ENCODE results near the gene TOR3A. TPM values are rescaled to one million over a fixed set of nuclear protein-coding genes. Genes with fewer than 3 reads are reported as not detected.
A peak's percentile ranks its signal among the peaks of the same experiment; 100 is the strongest.

TOR3A gene
- total RNA-seq, 1 experiment from 2014 or later = 54.6 TPM

- DNase-seq (ENCODE audit: low read depth) = no peak
These were observed 20.2 kb upstream of the TOR3A start for GRCh38 chr1:179061360-179062282.

GRCh38 chr1:179066471-179066870, 15.4 kb upstream of the TOR3A start:
- DNase-seq (ENCODE audit: low read depth) = no peak

- DNase-seq (ENCODE audit: low read depth) = no peak
These were observed 4.5 kb upstream of the TOR3A start for GRCh38 chr1:179077396-179077795.

- peak; percentile 79 for DNase-seq (ENCODE audit: low read depth)
These were observed 2.6 kb upstream of the TOR3A start for GRCh38 chr1:179079113-179079761.

GRCh38 chr1:179080866-179081686, 794 bp upstream of the TOR3A start:
- no peak for DNase-seq (ENCODE audit: low read depth)

- peak; percentile 35 for DNase-seq (ENCODE audit: low read depth)
These were observed 596 bp downstream of the TOR3A start for GRCh38 chr1:179082333-179082998.

- no peak for DNase-seq (ENCODE audit: low read depth)
These were observed 1.1 kb downstream of the TOR3A start for GRCh38 chr1:179082999-179083335.

GRCh38 chr1:179083533-179083932, 1.7 kb downstream of the TOR3A start:
- DNase-seq (ENCODE audit: low read depth) = no peak

GRCh38 chr1:179087665-179088064, 5.8 kb downstream of the TOR3A start:
- peak; percentile 62 for DNase-seq (ENCODE audit: low read depth)

- DNase-seq (ENCODE audit: low read depth) = no peak
These were observed 8.1 kb downstream of the TOR3A start for GRCh38 chr1:179089827-179090482.

- DNase-seq (ENCODE audit: low read depth) = no peak
These were observed 8.7 kb downstream of the TOR3A start for GRCh38 chr1:179090522-179090921.

GRCh38 chr1:179090923-179091322, 9.1 kb downstream of the TOR3A start:
- DNase-seq (ENCODE audit: low read depth) = no peak

- peak; percentile 73 for DNase-seq (ENCODE audit: low read depth)
These were observed 9.9 kb downstream of the TOR3A start for GRCh38 chr1:179091691-179092165.

GRCh38 chr1:179092896-179093461, 11.1 kb downstream of the TOR3A start:
- no peak for DNase-seq (ENCODE audit: low read depth)

- no peak for DNase-seq (ENCODE audit: low read depth)
These were observed 12.9 kb downstream of the TOR3A start for GRCh38 chr1:179094818-179095217.

GRCh38 chr1:179095377-179095776, 13.5 kb downstream of the TOR3A start:
- DNase-seq (ENCODE audit: low read depth) = no peak

- no peak for DNase-seq (ENCODE audit: low read depth)
These were observed 14.1 kb downstream of the TOR3A start for GRCh38 chr1:179095924-179096323.

GRCh38 chr1:179099891-179100290, 18.0 kb downstream of the TOR3A start:
- DNase-seq (ENCODE audit: low read depth) = no peak

GRCh38 chr1:179101566-179101965, 19.7 kb downstream of the TOR3A start:
- no peak for DNase-seq (ENCODE audit: low read depth)

- DNase-seq (ENCODE audit: low read depth) = no peak
These were observed 22.1 kb downstream of the TOR3A start for GRCh38 chr1:179103999-179104398.

Measured in LHCN-M2 (cell line).